GM12865 (cell line): ENCODE results near the gene SYCP2.

ENCODE experiments used
- DNase-seq: peaks from one replicate; pipeline ENCODE4 v3.0.0; 2010; ENCODE audit warnings: low read depth
- H3K4me3 ChIP-seq: 2 replicates; pipeline ENCODE4 v1.5.1; 2011; ENCODE audit warnings: mild to moderate bottlenecking, low read depth, low read length, control low read depth
- TF ChIP-seq, protein P1 (sequence below): IDR thresholded peaks from 2 replicates; pipeline ENCODE4 v1.5.1; 2011; ENCODE audit warnings: low read length, control low read depth, low read depth, inconsistent platforms; ENCODE audit not compliant: insufficient read depth; ENCODE audit errors: missing control alignments

The SYCP2 gene

DNA sequence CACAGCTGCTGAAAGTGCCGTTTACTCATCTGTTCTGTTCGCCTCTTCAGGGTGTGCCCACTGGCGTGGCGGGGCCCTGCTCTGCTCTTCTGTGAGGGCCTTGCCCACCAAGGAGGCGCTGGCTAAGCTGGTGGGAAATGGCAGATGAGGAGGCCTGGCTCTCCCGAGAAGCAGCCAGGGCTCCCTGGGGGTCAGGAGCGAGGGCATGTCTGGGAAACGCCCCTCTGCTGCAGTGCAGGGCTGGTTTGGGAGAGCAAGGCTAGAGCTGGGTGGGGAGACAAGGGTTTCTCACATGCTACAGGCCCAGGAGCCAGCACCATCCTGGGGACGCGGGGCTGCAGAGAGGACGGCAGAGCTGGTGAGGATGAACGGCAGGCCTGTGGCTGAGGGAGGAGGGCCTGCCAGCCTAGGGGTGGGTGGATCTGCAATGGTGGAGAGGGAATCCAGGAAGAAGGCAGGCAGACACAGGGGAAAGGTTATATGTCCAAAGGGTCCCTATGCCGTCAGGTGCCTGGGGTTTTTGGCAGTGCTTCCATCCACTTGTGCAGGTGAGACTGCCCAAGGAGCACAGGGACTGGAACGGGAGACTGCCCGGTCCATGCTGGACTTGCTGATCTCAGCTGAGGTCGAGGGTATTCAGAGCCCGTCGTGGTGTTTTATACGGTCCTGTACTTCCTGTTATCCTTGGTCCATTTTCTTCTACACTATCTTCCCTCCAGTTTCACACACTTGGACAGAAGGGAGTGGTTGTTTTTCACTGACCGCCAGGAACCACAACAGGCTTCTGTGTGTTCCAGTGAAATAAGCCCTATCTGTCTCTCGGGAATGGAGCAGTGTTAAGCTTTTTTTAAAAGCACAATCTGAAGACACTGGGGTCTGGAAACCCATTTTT, 119.2 kb downstream of the SYCP2 start:
- TF ChIP-seq, protein P1, sequence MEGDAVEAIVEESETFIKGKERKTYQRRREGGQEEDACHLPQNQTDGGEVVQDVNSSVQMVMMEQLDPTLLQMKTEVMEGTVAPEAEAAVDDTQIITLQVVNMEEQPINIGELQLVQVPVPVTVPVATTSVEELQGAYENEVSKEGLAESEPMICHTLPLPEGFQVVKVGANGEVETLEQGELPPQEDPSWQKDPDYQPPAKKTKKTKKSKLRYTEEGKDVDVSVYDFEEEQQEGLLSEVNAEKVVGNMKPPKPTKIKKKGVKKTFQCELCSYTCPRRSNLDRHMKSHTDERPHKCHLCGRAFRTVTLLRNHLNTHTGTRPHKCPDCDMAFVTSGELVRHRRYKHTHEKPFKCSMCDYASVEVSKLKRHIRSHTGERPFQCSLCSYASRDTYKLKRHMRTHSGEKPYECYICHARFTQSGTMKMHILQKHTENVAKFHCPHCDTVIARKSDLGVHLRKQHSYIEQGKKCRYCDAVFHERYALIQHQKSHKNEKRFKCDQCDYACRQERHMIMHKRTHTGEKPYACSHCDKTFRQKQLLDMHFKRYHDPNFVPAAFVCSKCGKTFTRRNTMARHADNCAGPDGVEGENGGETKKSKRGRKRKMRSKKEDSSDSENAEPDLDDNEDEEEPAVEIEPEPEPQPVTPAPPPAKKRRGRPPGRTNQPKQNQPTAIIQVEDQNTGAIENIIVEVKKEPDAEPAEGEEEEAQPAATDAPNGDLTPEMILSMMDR = no peak
- no peak for DNase-seq
- no peak overlapping the region for H3K4me3 ChIP-seq
